ENCODE results near the gene HACD2.
"Not testable (repeated sequence)": the region's sequence is repeated elsewhere in the genome, so short reads cannot be mapped to it uniquely, and the experiment has no call there.

Gene HACD2

DNA sequence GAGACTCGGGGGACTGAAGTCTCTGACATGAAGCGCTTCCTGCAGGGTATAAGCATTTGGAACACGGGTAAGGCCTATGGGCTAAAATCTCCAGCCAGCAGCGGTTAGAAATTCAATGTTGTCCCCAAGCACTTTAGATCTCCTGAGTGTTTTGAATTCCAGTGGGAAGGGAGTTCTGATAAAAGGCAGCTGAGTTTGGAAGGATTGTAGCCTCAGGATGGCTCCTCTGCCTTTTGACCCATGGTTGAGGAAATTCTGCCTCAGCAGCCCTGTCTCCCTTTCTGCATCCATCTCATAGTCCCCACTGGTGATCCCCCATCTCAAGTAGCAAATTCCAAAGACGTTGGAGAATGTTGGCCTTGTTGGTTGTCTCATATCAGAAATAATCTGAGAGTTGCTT lies 24.2 kb upstream of the HACD2 start:
- H3K4me3 ChIP-seq (replicated peaks; ENCODE audit: low read depth, low read length), result no peak overlapping the region
- H3K27me3 ChIP-seq (replicated peaks; ENCODE audit: control insufficient read depth, insufficient read depth, low read length), result no peaks in the 10 kb centered on the region
- TF ChIP-seq, protein P1, sequence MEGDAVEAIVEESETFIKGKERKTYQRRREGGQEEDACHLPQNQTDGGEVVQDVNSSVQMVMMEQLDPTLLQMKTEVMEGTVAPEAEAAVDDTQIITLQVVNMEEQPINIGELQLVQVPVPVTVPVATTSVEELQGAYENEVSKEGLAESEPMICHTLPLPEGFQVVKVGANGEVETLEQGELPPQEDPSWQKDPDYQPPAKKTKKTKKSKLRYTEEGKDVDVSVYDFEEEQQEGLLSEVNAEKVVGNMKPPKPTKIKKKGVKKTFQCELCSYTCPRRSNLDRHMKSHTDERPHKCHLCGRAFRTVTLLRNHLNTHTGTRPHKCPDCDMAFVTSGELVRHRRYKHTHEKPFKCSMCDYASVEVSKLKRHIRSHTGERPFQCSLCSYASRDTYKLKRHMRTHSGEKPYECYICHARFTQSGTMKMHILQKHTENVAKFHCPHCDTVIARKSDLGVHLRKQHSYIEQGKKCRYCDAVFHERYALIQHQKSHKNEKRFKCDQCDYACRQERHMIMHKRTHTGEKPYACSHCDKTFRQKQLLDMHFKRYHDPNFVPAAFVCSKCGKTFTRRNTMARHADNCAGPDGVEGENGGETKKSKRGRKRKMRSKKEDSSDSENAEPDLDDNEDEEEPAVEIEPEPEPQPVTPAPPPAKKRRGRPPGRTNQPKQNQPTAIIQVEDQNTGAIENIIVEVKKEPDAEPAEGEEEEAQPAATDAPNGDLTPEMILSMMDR (IDR thresholded peaks at IDR 0.05; ENCODE audit: insufficient read depth, low read length, poor library complexity, severe bottlenecking), result no peak
- no peak for DNase-seq (ENCODE audit: extremely low read depth, insufficient read length)
- H3K36me3 ChIP-seq (ENCODE audit: control insufficient read depth, insufficient read depth, low read length), result no peaks in the 10 kb centered on the region; the same call in 1 of the 2 replicates

DNA sequence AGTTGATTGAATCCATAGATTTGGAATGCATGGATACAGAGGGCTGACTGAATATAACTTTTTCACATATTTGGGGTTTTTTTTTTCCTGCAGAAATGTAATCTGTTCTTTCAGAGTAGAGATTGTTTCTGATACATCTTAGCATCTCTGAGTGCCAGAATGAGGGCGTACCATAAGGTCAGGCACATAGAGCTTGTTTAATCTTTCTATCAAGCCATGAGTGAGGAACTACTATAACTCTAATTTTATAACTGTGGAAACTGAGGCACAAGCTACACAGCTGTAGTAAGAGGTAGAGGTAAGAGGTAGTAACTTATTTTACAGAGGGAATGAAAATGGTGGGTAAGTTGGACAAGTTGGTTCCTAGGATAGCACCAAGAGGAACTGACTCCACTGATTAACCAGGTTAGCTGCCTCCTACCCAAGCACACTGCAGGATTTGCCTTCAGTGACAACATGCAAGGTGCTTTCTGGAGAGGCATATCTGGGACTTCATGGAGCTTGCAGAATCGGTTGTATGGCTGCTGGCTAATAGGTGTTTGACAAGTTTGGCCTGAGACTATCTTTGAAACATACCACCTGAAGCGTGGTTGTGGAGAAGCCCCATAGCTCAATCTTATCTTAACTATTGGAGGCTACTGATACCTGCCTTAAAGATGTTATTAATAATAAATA lies 23.5 kb upstream of the HACD2 start:
- H3K4me3 ChIP-seq (replicated peaks; ENCODE audit: low read depth, low read length), result no peak overlapping the region
- H3K36me3 ChIP-seq (ENCODE audit: control insufficient read depth, insufficient read depth, low read length), result no peaks in the 10 kb centered on the region; the same call in 1 of the 2 replicates
- no peaks in the 10 kb centered on the region for H3K27me3 ChIP-seq (replicated peaks; ENCODE audit: control insufficient read depth, insufficient read depth, low read length)
- no peak for DNase-seq (ENCODE audit: extremely low read depth, insufficient read length)
- TF ChIP-seq, protein P1 (IDR thresholded peaks at IDR 0.05; ENCODE audit: insufficient read depth, low read length, poor library complexity, severe bottlenecking), result no peak

DNA sequence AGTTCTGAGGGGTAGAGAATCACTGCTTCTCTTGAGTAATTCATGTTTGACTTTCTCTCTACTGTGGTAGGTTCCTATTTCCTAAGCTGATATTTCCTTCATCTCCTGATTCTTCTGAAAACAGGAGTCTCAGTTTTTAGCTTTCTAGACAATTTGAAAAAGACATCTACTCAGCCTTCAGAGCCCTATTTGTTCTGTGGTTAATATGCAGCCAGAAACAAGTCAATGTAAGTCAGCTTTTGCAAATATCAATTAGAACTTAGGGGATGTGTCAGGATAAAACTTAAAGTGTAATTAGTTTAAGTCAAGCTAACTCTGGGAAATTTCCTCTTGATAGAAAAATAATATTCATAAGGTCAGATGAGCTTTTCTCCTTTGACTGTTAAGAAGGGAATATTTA lies 21.7 kb upstream of the HACD2 start:
- H3K27me3 ChIP-seq (replicated peaks; ENCODE audit: control insufficient read depth, insufficient read depth, low read length), result no peaks in the 10 kb centered on the region
- H3K36me3 ChIP-seq (ENCODE audit: control insufficient read depth, insufficient read depth, low read length), result no peaks in the 10 kb centered on the region; the same call in 1 of the 2 replicates
- H3K4me3 ChIP-seq (replicated peaks; ENCODE audit: low read depth, low read length), result no peak overlapping the region
- no peak for DNase-seq (ENCODE audit: extremely low read depth, insufficient read length)
- TF ChIP-seq, protein P1 (IDR thresholded peaks at IDR 0.05; ENCODE audit: insufficient read depth, low read length, poor library complexity, severe bottlenecking), result no peak

DNA sequence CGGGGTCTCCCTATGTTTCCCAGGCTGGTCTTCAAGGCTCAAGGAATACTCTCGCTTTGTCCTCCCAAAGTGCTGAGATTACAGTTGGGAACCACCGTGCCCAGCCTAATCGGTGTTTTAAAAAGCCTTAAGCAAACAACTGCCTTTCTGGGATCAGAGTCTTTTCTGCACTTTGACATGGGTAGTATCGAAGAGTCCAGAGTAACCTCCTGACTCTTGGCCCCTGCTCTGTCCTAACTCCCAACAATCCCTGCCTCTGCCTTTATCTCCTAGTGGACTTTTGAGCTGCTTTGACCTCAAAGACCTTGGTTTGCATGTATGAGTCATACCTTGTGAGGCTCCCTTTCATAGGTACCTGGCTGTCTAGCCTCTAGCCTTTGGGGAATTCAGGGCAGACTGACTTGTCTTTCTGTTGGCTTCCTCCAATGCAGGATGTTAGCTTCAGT lies 21.0 kb upstream of the HACD2 start:
- H3K36me3 ChIP-seq (ENCODE audit: control insufficient read depth, insufficient read depth, low read length), result no peaks in the 10 kb centered on the region; the same call in 1 of the 2 replicates
- DNase-seq (ENCODE audit: extremely low read depth, insufficient read length), result no peak
- H3K4me3 ChIP-seq (replicated peaks; ENCODE audit: low read depth, low read length), result no peak overlapping the region
- H3K27me3 ChIP-seq (replicated peaks; ENCODE audit: control insufficient read depth, insufficient read depth, low read length), result no peaks in the 10 kb centered on the region
- TF ChIP-seq, protein P1 (IDR thresholded peaks at IDR 0.05; ENCODE audit: insufficient read depth, low read length, poor library complexity, severe bottlenecking), result no peak

DNA sequence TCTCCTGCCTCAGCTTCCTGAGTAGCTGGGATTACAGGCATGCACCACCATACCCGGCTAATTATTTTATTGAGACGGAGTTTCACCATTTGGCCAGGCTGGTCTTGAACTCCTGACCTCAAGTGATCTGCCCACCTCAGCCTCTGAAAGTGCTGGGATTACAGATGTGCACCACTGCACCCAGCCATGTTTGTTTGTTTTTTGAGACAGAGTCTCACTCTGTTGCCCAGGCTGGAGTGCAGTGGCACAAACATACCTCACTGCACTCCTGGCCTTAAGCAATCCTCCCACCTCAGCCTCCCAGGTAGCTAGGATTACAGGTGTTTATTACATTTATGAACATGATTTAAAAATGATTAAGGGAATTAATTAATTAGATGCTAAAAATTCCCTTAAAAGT lies 18.3 kb upstream of the HACD2 start:
- not testable (repeated sequence) for H3K27me3 ChIP-seq (replicated peaks; ENCODE audit: control insufficient read depth, insufficient read depth, low read length); H3K36me3 ChIP-seq (ENCODE audit: control insufficient read depth, insufficient read depth, low read length); DNase-seq (ENCODE audit: extremely low read depth, insufficient read length); H3K4me3 ChIP-seq (replicated peaks; ENCODE audit: low read depth, low read length)

DNA sequence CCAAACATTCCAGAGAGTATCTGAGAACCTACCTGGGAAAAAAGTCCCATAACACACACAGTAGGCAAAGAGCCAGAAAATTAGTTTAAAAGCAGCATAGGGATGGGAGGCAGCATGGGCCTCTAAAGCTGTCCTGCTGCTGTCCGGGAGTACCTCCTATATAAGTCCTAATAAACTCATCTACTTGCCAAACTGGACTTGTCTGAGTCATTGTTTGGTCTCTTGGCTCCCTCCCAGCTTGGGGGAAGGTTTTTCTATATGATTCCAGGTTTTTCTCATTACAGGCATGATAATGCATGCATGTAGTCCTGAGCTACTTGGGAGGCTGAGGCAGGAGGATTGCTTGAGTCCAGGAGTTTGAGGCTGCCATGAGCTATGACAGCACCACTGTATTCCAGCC lies 17.5 kb upstream of the HACD2 start:
- H3K4me3 ChIP-seq (replicated peaks; ENCODE audit: low read depth, low read length), result no peak overlapping the region
- no peaks in the 10 kb centered on the region; the same call in 1 of the 2 replicates for H3K36me3 ChIP-seq (ENCODE audit: control insufficient read depth, insufficient read depth, low read length)
- H3K27me3 ChIP-seq (replicated peaks; ENCODE audit: control insufficient read depth, insufficient read depth, low read length), result no peaks in the 10 kb centered on the region
- TF ChIP-seq, protein P1 (IDR thresholded peaks at IDR 0.05; ENCODE audit: insufficient read depth, low read length, poor library complexity, severe bottlenecking), result no peak
- no peak for DNase-seq (ENCODE audit: extremely low read depth, insufficient read length)

DNA sequence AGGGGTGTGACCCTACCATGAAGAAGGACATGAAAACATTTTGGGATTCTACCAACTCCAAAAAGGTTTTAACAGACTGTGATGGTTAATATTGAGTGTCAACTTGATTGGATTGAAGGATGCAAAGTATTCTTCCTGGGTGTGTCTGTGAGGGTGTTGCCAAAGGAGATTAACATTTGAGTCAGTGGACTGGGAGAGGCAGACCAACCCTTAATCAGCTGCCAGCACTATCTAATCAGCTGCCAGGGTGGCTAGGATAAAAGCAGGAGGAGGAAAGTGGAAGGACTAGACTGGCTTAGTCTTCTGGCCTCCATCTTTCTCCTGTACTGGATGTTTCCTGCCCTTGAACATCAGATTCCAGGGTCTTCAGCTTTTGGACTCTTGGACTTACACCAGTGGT lies 16.0 kb upstream of the HACD2 start:
- not testable (repeated sequence) for H3K27me3 ChIP-seq (replicated peaks; ENCODE audit: control insufficient read depth, insufficient read depth, low read length); H3K4me3 ChIP-seq (replicated peaks; ENCODE audit: low read depth, low read length); DNase-seq (ENCODE audit: extremely low read depth, insufficient read length); H3K36me3 ChIP-seq (ENCODE audit: control insufficient read depth, insufficient read depth, low read length)
